WERI-Rb-1 (cell line): ENCODE measurements around the gene UMAD1.

Experiments
- DNase-seq: peaks from one replicate; pipeline ENCODE4 v3.0.0-alpha.2; 2020
- H3K27ac ChIP-seq: fragments of 250-450 bp; sonication (Bioruptor Pico); 2 replicates; pipeline ENCODE4 v1.5.1; 2020; ENCODE audit warnings: mild to moderate bottlenecking, moderate library complexity
- H3K27me3 ChIP-seq: fragments of 250-450 bp; sonication (Bioruptor Pico); 2 replicates; pipeline ENCODE4 v1.5.1; 2021; ENCODE audit warnings: mild to moderate bottlenecking, low read depth, moderate library complexity; ENCODE audit not compliant: insufficient read depth, severe bottlenecking
- H3K36me3 ChIP-seq: fragments of 250-450 bp; sonication (Bioruptor Pico); 2 replicates; pipeline ENCODE4 v1.5.1; 2020; ENCODE audit warnings: mild to moderate bottlenecking, moderate library complexity
- H3K4me3 ChIP-seq: 2 replicates; pipeline ENCODE4 v1.5.1; 2011; ENCODE audit warnings: low read depth, mild to moderate bottlenecking, control low read depth, low read length
- H3K9me3 ChIP-seq: fragments of 250-450 bp; sonication (Bioruptor Pico); 2 replicates; pipeline ENCODE4 v1.5.1; 2021; ENCODE audit warnings: mild to moderate bottlenecking, moderate library complexity; ENCODE audit not compliant: severe bottlenecking
- CTCF ChIP-seq: IDR thresholded peaks from 2 replicates; pipeline ENCODE4 v1.5.1; 2011; ENCODE audit warnings: low read depth, mild to moderate bottlenecking, control low read depth, inconsistent platforms, low read length

The UMAD1 gene

GRCh38 chr7:7858559-7858958, 218.0 kb downstream of the UMAD1 start:
- Histone ChIP-seq H3K4me3 (no peak overlapping the region), H3K27me3 (no peaks in the 10 kb centered on the region), H3K9me3 (peaks cover 20% of the 10 kb centered on the region), H3K36me3 (no peaks in the 10 kb centered on the region), H3K27ac (no peak overlapping the region)
- TF ChIP-seq CTCF, result no peak
- no peak for DNase-seq

GRCh38 chr7:7859411-7859810, 218.9 kb downstream of the UMAD1 start:
- TF ChIP-seq CTCF, result no peak
- Histone ChIP-seq H3K4me3 (no peak overlapping the region), H3K27ac (no peak overlapping the region), H3K27me3 (no peaks in the 10 kb centered on the region), H3K9me3 (peaks cover 20% of the 10 kb centered on the region), H3K36me3 (no peaks in the 10 kb centered on the region)
- DNase-seq, result no peak

GRCh38 chr7:7861211-7861633, 220.7 kb downstream of the UMAD1 start:
- no peaks in the 10 kb centered on the region for H3K27me3 ChIP-seq
- no peak for TF ChIP-seq CTCF
- no peaks in the 10 kb centered on the region for H3K36me3 ChIP-seq
- no peak overlapping the region for H3K27ac ChIP-seq
- H3K4me3 ChIP-seq, result no peak overlapping the region
- H3K9me3 ChIP-seq, result peaks cover 3% of the 10 kb centered on the region
- no peak for DNase-seq

- TF ChIP-seq CTCF, result no peak
- no peak overlapping the region for H3K4me3 ChIP-seq
- no peak for DNase-seq
- no peaks in the 10 kb centered on the region for H3K9me3 ChIP-seq
- no peak overlapping the region for H3K27ac ChIP-seq
- H3K36me3 ChIP-seq, result no peaks in the 10 kb centered on the region
- H3K27me3 ChIP-seq, result no peaks in the 10 kb centered on the region
These were observed 221.8 kb downstream of the UMAD1 start for GRCh38 chr7:7862393-7862792.

- no peak for DNase-seq
- TF ChIP-seq CTCF, result no peak
- H3K4me3 ChIP-seq, result no peak overlapping the region
These were observed 227.5 kb downstream of the UMAD1 start for GRCh38 chr7:7867846-7868571.

GRCh38 chr7:7868572-7868899, 228.0 kb downstream of the UMAD1 start:
- Histone ChIP-seq H3K27ac (no peak overlapping the region), H3K27me3 (no peaks in the 10 kb centered on the region), H3K36me3 (no peaks in the 10 kb centered on the region), H3K4me3 (no peak overlapping the region), H3K9me3 (no peaks in the 10 kb centered on the region)
- TF ChIP-seq CTCF, result no peak
- no peak for DNase-seq

More at GRCh38 chr7:7867846-7868571, 227.5 kb downstream of the UMAD1 start:
- Histone ChIP-seq H3K27me3 (no peaks in the 10 kb centered on the region), H3K27ac (no peak overlapping the region), H3K9me3 (no peaks in the 10 kb centered on the region), H3K36me3 (no peaks in the 10 kb centered on the region)
